GM21515 (cell line): ENCODE data around the gene GALNT9.
"Not testable (repeated sequence)": the region's sequence is repeated elsewhere in the genome, so short reads cannot be mapped to it uniquely, and the experiment has no call there.

Experiments used
- ATAC-seq: cut with Tn5 transposase; IDR thresholded peaks from one replicate; pipeline ENCODE4 v1.9.1; 2021; ENCODE audit not compliant: unreplicated experiment

Gene GALNT9

GRCh38 chr12:132295561-132295960 is 33.8 kb downstream of the GALNT9 start:
- ATAC-seq, result not testable (repeated sequence)

GRCh38 chr12:132295101-132295526 is 34.3 kb downstream of the GALNT9 start:
- no peak for ATAC-seq

GRCh38 chr12:132294121-132295034 is 35.0 kb downstream of the GALNT9 start:
- no peak for ATAC-seq

GRCh38 chr12:132292328-132293319 is 36.8 kb downstream of the GALNT9 start:
- no peak for ATAC-seq

GRCh38 chr12:132291402-132292175 is 37.8 kb downstream of the GALNT9 start:
- ATAC-seq, result no peak

- ATAC-seq, result no peak
Measured at GRCh38 chr12:132290203-132290540, 39.2 kb downstream of the GALNT9 start.

- ATAC-seq, result no peak
Measured at GRCh38 chr12:132289356-132290202, 39.8 kb downstream of the GALNT9 start.

- no peak for ATAC-seq
Measured at GRCh38 chr12:132288516-132289215, 40.7 kb downstream of the GALNT9 start.

- no peak for ATAC-seq
Measured at GRCh38 chr12:132287391-132288238, 41.8 kb downstream of the GALNT9 start.

GRCh38 chr12:132286912-132287311 is 42.5 kb downstream of the GALNT9 start:
- ATAC-seq, result no peak

- no peak for ATAC-seq
Measured at GRCh38 chr12:132285991-132286681, 43.3 kb downstream of the GALNT9 start.

- no peak for ATAC-seq
Measured at GRCh38 chr12:132284827-132285741, 44.3 kb downstream of the GALNT9 start.

- no peak for ATAC-seq
Measured at GRCh38 chr12:132284071-132284826, 45.1 kb downstream of the GALNT9 start.

GRCh38 chr12:132282950-132283771 is 46.2 kb downstream of the GALNT9 start:
- ATAC-seq, result no peak
